SK-N-SH (cell line): Measurements from ENCODE around the gene LMAN2.

Experiments used
- CTCF ChIP-seq: fragments of 200-600 bp; sonication (generic); IDR thresholded peaks from 2 replicates; pipeline ENCODE4 v1.6.1; 2017; ENCODE audit warnings: antibody characterized with exemption, mild to moderate bottlenecking, moderate library complexity
- MXI1 ChIP-seq: IDR thresholded peaks from 2 replicates; pipeline ENCODE4 v1.6.1; 2012; ENCODE audit warnings: mild to moderate bottlenecking, low read depth, low read length, improper control_type of control experiment
- NFIC ChIP-seq: IDR thresholded peaks from 2 replicates; pipeline ENCODE4 v1.4.0; 2012; ENCODE audit warnings: borderline replicate concordance
- POLR2AphosphoS5 ChIP-seq: IDR thresholded peaks from 2 replicates; pipeline ENCODE4 v1.6.1; 2012; ENCODE audit warnings: low read depth, low read length
- RAD21 ChIP-seq: IDR thresholded peaks from 2 replicates; pipeline ENCODE4 v1.6.1; 2012; ENCODE audit warnings: mild to moderate bottlenecking, low read length
- TAF1 ChIP-seq: IDR thresholded peaks from 2 replicates; pipeline ENCODE4 v1.6.1; 2012; ENCODE audit warnings: low read depth, mild to moderate bottlenecking, low read length, moderate library complexity, borderline replicate concordance
- TEAD4 ChIP-seq: IDR thresholded peaks from 2 replicates; pipeline ENCODE4 v1.4.0; 2012; ENCODE audit warnings: mild to moderate bottlenecking, borderline replicate concordance; ENCODE audit not compliant: insufficient read depth
- TF ChIP-seq, protein P1 (sequence below): IDR thresholded peaks from 2 replicates; pipeline ENCODE4 v1.4.0; 2012; ENCODE audit warnings: low read depth
- TF ChIP-seq, protein P2 (sequence below): IDR thresholded peaks from 2 replicates; pipeline ENCODE4 v1.4.0; 2012; ENCODE audit warnings: low read depth, borderline replicate concordance
- TF ChIP-seq, protein P3 (sequence below): IDR thresholded peaks from 2 replicates; pipeline ENCODE4; 2012
- TF ChIP-seq, protein P4 (sequence below): fragments of 150-350 bp; IDR thresholded peaks from 2 replicates; pipeline ENCODE4 v1.6.1; 2017; ENCODE audit warnings: antibody characterized with exemption, low read length, low read depth, borderline replicate concordance

- TF ChIP-seq CTCF: peak; percentile 19; the same call in 1 of the 2 replicates
- TF ChIP-seq, protein P1, sequence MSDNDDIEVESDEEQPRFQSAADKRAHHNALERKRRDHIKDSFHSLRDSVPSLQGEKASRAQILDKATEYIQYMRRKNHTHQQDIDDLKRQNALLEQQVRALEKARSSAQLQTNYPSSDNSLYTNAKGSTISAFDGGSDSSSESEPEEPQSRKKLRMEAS: no peak
- no peak; the same call in 1 of the 2 replicates for TF ChIP-seq POLR2AphosphoS5
- TF ChIP-seq, protein P2, sequence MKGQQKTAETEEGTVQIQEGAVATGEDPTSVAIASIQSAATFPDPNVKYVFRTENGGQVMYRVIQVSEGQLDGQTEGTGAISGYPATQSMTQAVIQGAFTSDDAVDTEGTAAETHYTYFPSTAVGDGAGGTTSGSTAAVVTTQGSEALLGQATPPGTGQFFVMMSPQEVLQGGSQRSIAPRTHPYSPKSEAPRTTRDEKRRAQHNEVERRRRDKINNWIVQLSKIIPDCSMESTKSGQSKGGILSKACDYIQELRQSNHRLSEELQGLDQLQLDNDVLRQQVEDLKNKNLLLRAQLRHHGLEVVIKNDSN: no peak
- no peak for TF ChIP-seq NFIC
- TF ChIP-seq, protein P3, sequence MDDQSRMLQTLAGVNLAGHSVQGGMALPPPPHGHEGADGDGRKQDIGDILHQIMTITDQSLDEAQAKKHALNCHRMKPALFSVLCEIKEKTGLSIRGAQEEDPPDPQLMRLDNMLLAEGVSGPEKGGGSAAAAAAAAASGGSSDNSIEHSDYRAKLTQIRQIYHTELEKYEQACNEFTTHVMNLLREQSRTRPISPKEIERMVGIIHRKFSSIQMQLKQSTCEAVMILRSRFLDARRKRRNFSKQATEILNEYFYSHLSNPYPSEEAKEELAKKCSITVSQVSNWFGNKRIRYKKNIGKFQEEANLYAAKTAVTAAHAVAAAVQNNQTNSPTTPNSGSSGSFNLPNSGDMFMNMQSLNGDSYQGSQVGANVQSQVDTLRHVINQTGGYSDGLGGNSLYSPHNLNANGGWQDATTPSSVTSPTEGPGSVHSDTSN: no peak
- TF ChIP-seq TAF1: no peak
- TF ChIP-seq, protein P4, sequence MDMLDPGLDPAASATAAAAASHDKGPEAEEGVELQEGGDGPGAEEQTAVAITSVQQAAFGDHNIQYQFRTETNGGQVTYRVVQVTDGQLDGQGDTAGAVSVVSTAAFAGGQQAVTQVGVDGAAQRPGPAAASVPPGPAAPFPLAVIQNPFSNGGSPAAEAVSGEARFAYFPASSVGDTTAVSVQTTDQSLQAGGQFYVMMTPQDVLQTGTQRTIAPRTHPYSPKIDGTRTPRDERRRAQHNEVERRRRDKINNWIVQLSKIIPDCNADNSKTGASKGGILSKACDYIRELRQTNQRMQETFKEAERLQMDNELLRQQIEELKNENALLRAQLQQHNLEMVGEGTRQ: no peak
- TF ChIP-seq RAD21: no peak
- no peak for TF ChIP-seq MXI1
- no peak for TF ChIP-seq TEAD4
Observed at GRCh38 chr5:177302354-177303110, 48.9 kb downstream of the LMAN2 start.
